ENCODE results near the gene HTR1A.

Gene HTR1A

GRCh38 chr5:63963080-63963735 lies 963 bp upstream of the HTR1A start:
- CTCF ChIA-PET, result interaction anchor here (1.5 to 2.1 kb wide), 2 partner anchors 32 to 1520 kb away, joined by 3 to 6 read pairs; no protein-coding TSS in a partner anchor
- peak; percentile 2 for DNase-seq (ENCODE audit: low read depth, low spot score)
- POLR2A ChIA-PET, result no interaction called here
- no peak overlapping the region for H3K4me3 ChIP-seq (ENCODE audit: low read depth, low read length)
- peak; percentile 55 for TF ChIP-seq CTCF (IDR thresholded peaks at IDR 0.05; ENCODE audit: insufficient read depth, low read length, missing control alignments)

GRCh38 chr5:63961598-63962161 lies 565 bp downstream of the HTR1A start:
- no peak for TF ChIP-seq CTCF (IDR thresholded peaks at IDR 0.05; ENCODE audit: insufficient read depth, low read length, missing control alignments)
- CTCF ChIA-PET, result no interaction called here

GRCh38 chr5:63961125-63961597 lies 1.1 kb downstream of the HTR1A start:
- DNase-seq (ENCODE audit: low read depth, low spot score), result no peak
- no peak for TF ChIP-seq CTCF (IDR thresholded peaks at IDR 0.05; ENCODE audit: insufficient read depth, low read length, missing control alignments)
- CTCF ChIA-PET, result no interaction called here
- H3K4me3 ChIP-seq (ENCODE audit: low read depth, low read length), result no peak overlapping the region
- POLR2A ChIA-PET, result no interaction called here

More at GRCh38 chr5:63961598-63962161, 565 bp downstream of the HTR1A start:
- POLR2A ChIA-PET, result no interaction called here
- no peak for DNase-seq (ENCODE audit: low read depth, low spot score)
- H3K4me3 ChIP-seq (ENCODE audit: low read depth, low read length), result no peak overlapping the region

- H3K4me3 ChIP-seq (ENCODE audit: low read depth, low read length), result no peak overlapping the region
- TF ChIP-seq CTCF (IDR thresholded peaks at IDR 0.05; ENCODE audit: insufficient read depth, low read length, missing control alignments), result no peak
These were observed 1.6 kb downstream of the HTR1A start for GRCh38 chr5:63960646-63961045.

GRCh38 chr5:63959177-63959982 lies 2.9 kb downstream of the HTR1A start:
- no peak for DNase-seq (ENCODE audit: low read depth, low spot score)
- ChIA-PET POLR2A (no interaction called here), CTCF (no interaction called here)
- no peak for TF ChIP-seq CTCF (IDR thresholded peaks at IDR 0.05; ENCODE audit: insufficient read depth, low read length, missing control alignments)
- no peak overlapping the region for H3K4me3 ChIP-seq (ENCODE audit: low read depth, low read length)

More at GRCh38 chr5:63960646-63961045, 1.6 kb downstream of the HTR1A start:
- POLR2A ChIA-PET, result no interaction called here
- DNase-seq (ENCODE audit: low read depth, low spot score), result no peak
- CTCF ChIA-PET, result no interaction called here

- CTCF ChIA-PET, result no interaction called here
- POLR2A ChIA-PET, result no interaction called here
These were observed 3.6 kb downstream of the HTR1A start for GRCh38 chr5:63958654-63959053.

More at GRCh38 chr5:63958654-63959053, 3.6 kb downstream of the HTR1A start:
- DNase-seq (ENCODE audit: low read depth, low spot score), result no peak
- TF ChIP-seq CTCF (IDR thresholded peaks at IDR 0.05; ENCODE audit: insufficient read depth, low read length, missing control alignments), result no peak
- no peak overlapping the region for H3K4me3 ChIP-seq (ENCODE audit: low read depth, low read length)
